ENCODE data around the gene NR1H4. TPM values are rescaled to one million over a fixed set of nuclear protein-coding genes. Genes with fewer than 3 reads are reported as not detected.

The NR1H4 gene
- total and polyA plus RNA-seq, 2 donors from 2014 or later = 42.2 to 62.6 TPM

DNA sequence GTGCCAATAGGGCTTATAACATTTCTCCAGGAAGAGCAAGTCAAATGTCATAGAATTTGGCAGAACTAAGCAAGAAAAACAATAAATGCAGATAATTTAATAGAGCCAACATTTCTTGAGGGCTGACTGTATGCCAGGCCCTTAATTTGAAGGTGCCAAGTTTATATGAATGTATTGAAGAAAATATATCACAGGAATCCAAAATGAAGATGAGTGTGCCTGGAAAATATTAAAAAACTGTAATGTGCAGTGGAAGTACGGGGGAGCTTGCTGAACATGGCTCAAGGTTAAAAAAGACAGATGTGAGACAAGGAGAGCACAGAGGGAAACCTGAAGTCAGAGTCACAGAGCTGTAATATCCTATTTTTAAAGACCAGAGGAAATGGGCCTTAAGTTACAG is 16.4 kb downstream of the NR1H4 start:
- TF ChIP-seq, protein P1, sequence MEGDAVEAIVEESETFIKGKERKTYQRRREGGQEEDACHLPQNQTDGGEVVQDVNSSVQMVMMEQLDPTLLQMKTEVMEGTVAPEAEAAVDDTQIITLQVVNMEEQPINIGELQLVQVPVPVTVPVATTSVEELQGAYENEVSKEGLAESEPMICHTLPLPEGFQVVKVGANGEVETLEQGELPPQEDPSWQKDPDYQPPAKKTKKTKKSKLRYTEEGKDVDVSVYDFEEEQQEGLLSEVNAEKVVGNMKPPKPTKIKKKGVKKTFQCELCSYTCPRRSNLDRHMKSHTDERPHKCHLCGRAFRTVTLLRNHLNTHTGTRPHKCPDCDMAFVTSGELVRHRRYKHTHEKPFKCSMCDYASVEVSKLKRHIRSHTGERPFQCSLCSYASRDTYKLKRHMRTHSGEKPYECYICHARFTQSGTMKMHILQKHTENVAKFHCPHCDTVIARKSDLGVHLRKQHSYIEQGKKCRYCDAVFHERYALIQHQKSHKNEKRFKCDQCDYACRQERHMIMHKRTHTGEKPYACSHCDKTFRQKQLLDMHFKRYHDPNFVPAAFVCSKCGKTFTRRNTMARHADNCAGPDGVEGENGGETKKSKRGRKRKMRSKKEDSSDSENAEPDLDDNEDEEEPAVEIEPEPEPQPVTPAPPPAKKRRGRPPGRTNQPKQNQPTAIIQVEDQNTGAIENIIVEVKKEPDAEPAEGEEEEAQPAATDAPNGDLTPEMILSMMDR (IDR thresholded peaks at IDR 0.05; ENCODE audit: borderline replicate concordance, extremely low read depth, insufficient read depth) = no peak
- peaks cover 0 to 7% (median 2%) of the 10 kb centered on the region in 3 donors for H3K4me1 ChIP-seq (ENCODE audit: control insufficient read depth in 2 of 3, insufficient read depth in 2 of 3, low read depth in 1 of 3, low read length in 3 of 3)
- intact Hi-C loops (cut with DNase I) = no loop called here
- FAIRE-seq (no peak), DNase-seq (no peak)
- H3K27ac ChIP-seq (ENCODE audit: low read depth in 2 of 2, low read length in 2 of 2) = no peak overlapping the region
- no peak overlapping the region for H3K4me3 ChIP-seq (ENCODE audit: low read length in 3 of 3)
- no peaks in the 10 kb centered on the region for H3K9me3 ChIP-seq (ENCODE audit: control insufficient read depth in 2 of 3, insufficient read depth in 1 of 3, low read length in 3 of 3)
- no peak overlapping the region for H3K9ac ChIP-seq (ENCODE audit: low read length in 3 of 3)
- H3K27me3 ChIP-seq (ENCODE audit: control insufficient read depth, insufficient read depth, low read length) = no peaks in the 10 kb centered on the region
- no peaks in the 10 kb centered on the region for H3K36me3 ChIP-seq (ENCODE audit: control insufficient read depth in 2 of 3, insufficient read depth in 3 of 3, low read length in 3 of 3)

DNA sequence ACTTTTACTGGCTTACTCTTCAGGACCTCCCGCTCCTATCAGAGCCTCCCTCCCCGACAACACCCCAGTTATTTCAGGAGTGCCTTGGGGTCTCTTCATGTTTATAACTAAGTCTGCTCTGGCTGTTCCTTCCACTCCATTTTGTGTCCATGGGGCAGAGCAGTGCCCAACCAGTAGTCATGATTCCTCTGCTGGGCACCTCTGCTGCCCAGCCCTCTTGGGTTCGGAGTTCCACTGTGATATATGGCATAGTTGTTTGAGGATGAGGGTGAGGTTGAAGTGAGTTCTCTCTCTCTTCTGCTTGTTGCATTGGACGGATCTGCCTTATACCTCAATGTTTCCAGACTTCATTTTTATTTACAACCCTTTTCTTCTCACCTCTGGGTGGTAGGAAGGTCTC is 17.4 kb downstream of the NR1H4 start:
- DNase-seq (no peak), FAIRE-seq (no peak)
- intact Hi-C loops (cut with DNase I) = no loop called here

DNA sequence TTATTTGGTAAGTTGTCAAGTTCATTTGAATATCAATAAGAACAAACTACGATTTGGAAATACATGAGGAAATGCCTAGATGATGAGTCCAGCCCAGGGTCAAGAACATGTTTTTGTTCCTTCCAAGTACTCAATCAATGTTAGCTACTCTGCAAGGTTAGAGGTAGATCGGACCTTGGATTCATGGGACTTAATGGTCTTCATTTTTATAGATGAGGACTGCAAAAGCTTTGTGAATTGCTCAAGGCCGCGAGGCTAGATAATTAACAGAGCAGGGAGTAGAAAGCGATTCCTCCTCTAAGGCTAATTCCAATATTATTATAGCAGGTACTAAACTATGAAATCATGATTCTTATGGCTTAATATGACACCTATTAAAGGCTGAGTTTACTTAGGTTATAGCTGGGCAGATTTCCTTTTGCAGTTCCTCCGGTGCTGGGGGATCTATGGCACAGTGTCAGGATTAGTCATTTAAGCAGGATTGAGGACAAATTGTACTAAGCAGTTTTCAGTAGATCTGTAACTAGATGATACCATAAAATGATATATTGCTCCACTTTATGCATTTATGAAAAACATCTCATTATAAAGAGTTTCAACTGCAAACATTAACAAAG is 19.8 kb downstream of the NR1H4 start:
- TF ChIP-seq, protein P1 (IDR thresholded peaks at IDR 0.05; ENCODE audit: borderline replicate concordance, extremely low read depth, insufficient read depth) = no peak
- H3K27ac ChIP-seq (ENCODE audit: low read depth in 2 of 2, low read length in 2 of 2) = no peak overlapping the region
- peaks cover 0 to 11% (median 2%) of the 10 kb centered on the region in 3 donors for H3K4me1 ChIP-seq (ENCODE audit: control insufficient read depth in 2 of 3, insufficient read depth in 2 of 3, low read depth in 1 of 3, low read length in 3 of 3)
- H3K9me3 ChIP-seq (ENCODE audit: control insufficient read depth in 2 of 3, insufficient read depth in 1 of 3, low read length in 3 of 3) = no peaks in the 10 kb centered on the region
- H3K27me3 ChIP-seq (ENCODE audit: control insufficient read depth, insufficient read depth, low read length) = no peaks in the 10 kb centered on the region
- no peak for FAIRE-seq
- no peaks in the 10 kb centered on the region for H3K36me3 ChIP-seq (ENCODE audit: control insufficient read depth in 2 of 3, insufficient read depth in 3 of 3, low read length in 3 of 3)
- no peak overlapping the region for H3K9ac ChIP-seq (ENCODE audit: low read length in 3 of 3)
- intact Hi-C loops (cut with DNase I) = no loop called here
- DNase-seq = no peak
- no peak overlapping the region for H3K4me3 ChIP-seq (ENCODE audit: low read length in 3 of 3)

More for the DNA sequence above, 17.4 kb downstream of the NR1H4 start:
- Histone ChIP-seq H3K36me3 (ENCODE audit: control insufficient read depth in 2 of 3, insufficient read depth in 3 of 3, low read length in 3 of 3) (no peaks in the 10 kb centered on the region), H3K9me3 (ENCODE audit: control insufficient read depth in 2 of 3, insufficient read depth in 1 of 3, low read length in 3 of 3) (no peaks in the 10 kb centered on the region), H3K27ac (ENCODE audit: low read depth in 2 of 2, low read length in 2 of 2) (no peak overlapping the region), H3K4me3 (ENCODE audit: low read length in 3 of 3) (no peak overlapping the region), H3K9ac (ENCODE audit: low read length in 3 of 3) (no peak overlapping the region), H3K27me3 (ENCODE audit: control insufficient read depth, insufficient read depth, low read length) (no peaks in the 10 kb centered on the region), H3K4me1 (ENCODE audit: control insufficient read depth in 2 of 3, insufficient read depth in 2 of 3, low read depth in 1 of 3, low read length in 3 of 3) (peaks cover 0 to 8% (median 2%) of the 10 kb centered on the region in 3 donors)
- TF ChIP-seq, protein P1 (IDR thresholded peaks at IDR 0.05; ENCODE audit: borderline replicate concordance, extremely low read depth, insufficient read depth) = no peak

DNA sequence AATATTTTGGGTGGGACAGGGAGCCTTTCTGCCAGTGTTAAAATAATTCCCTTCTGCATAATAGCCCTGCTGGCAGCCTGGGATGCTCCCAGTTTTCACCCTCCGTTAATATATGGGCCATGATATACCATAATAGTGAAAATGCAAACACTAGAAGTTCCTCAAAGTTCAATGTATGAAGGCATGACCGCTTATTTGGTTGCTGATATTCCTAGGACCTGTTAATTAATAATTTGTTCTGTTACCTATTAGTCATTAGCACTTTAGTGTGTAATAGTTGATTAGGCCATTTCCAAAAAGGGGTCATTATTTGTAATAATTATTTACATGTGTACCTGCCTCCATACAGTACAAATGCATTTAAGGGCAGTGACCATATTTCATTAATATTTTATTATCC is 20.4 kb downstream of the NR1H4 start:
- no peaks in the 10 kb centered on the region for H3K36me3 ChIP-seq (ENCODE audit: control insufficient read depth in 2 of 3, insufficient read depth in 3 of 3, low read length in 3 of 3)
- H3K4me3 ChIP-seq (ENCODE audit: low read length in 3 of 3) = no peak overlapping the region
- no peak overlapping the region for H3K27ac ChIP-seq (ENCODE audit: low read depth in 2 of 2, low read length in 2 of 2)
- intact Hi-C loops (cut with DNase I) = no loop called here
- H3K4me1 ChIP-seq (ENCODE audit: control insufficient read depth in 2 of 3, insufficient read depth in 2 of 3, low read depth in 1 of 3, low read length in 3 of 3) = peaks cover 0 to 13% (median 2%) of the 10 kb centered on the region in 3 donors
- DNase-seq (no peak), FAIRE-seq (peak; percentile 25)
- H3K9ac ChIP-seq (ENCODE audit: low read length in 3 of 3) = no peak overlapping the region
- H3K27me3 ChIP-seq (ENCODE audit: control insufficient read depth, insufficient read depth, low read length) = no peaks in the 10 kb centered on the region
- H3K9me3 ChIP-seq (ENCODE audit: control insufficient read depth in 2 of 3, insufficient read depth in 1 of 3, low read length in 3 of 3) = no peaks in the 10 kb centered on the region
- TF ChIP-seq, protein P1 (IDR thresholded peaks at IDR 0.05; ENCODE audit: borderline replicate concordance, extremely low read depth, insufficient read depth) = no peak
